IPS DF 6.9 (cell line): ENCODE results near the gene PERCC1.
"Not testable (repeated sequence)": the region's sequence is repeated elsewhere in the genome, so short reads cannot be mapped to it uniquely, and the experiment has no call there.

ENCODE experiments used
- DNase-seq: peaks from one replicate; pipeline ENCODE4 v3.0.0-alpha.2; 2013; ENCODE audit warnings: low read depth, low spot score
- H3K27ac ChIP-seq: one replicate; pipeline ENCODE4 v1.5.1; 2013; ENCODE audit warnings: low read length, control low read depth
- H3K27me3 ChIP-seq: 2 replicates; pipeline ENCODE4 v1.6.1; 2013; ENCODE audit warnings: mild to moderate bottlenecking, low read length; ENCODE audit not compliant: control insufficient read depth, insufficient read depth
- H3K36me3 ChIP-seq: 2 replicates; pipeline ENCODE4 v1.6.1; 2013; ENCODE audit warnings: low read length; ENCODE audit not compliant: control insufficient read depth, insufficient read depth
- H3K4me1 ChIP-seq: 2 replicates; pipeline ENCODE4 v1.6.1; 2013; ENCODE audit warnings: low read length; ENCODE audit not compliant: control insufficient read depth, insufficient read depth
- H3K4me3 ChIP-seq: 2 replicates; pipeline ENCODE4 v1.5.1; 2013; ENCODE audit warnings: mild to moderate bottlenecking, low read length
- H3K9me3 ChIP-seq: 2 replicates; pipeline ENCODE4 v1.6.1; 2013; ENCODE audit warnings: low read length, inconsistent platforms; ENCODE audit not compliant: control insufficient read depth, insufficient read depth
- WGBS: extraction: QIAGEN DNeasy Blood & Tissue Kit; methylation state at CpG from one replicate; pipeline ENCODE4 v1.1.7; 2013; ENCODE audit warnings: mixed read lengths, missing lambda C conversion rate; ENCODE audit not compliant: insufficient read length, insufficient coverage; 5-methylcytosine and 5-hydroxymethylcytosine counted together

The PERCC1 gene

GRCh38 chr16:1434644-1435592, 4.0 kb downstream of the PERCC1 start:
- no peaks in the 10 kb centered on the region; the same call in 1 of the 2 replicates for H3K36me3 ChIP-seq
- no CpG with 5 or more reads among the region's 40 CpGs for WGBS
- H3K4me1 ChIP-seq = peaks cover 2% of the 10 kb centered on the region; the same call in 1 of the 2 replicates
- no peak for DNase-seq
- H3K27me3 ChIP-seq = no peaks in the 10 kb centered on the region
- no peak overlapping the region for H3K27ac ChIP-seq
- H3K4me3 ChIP-seq = no peak overlapping the region
- H3K9me3 ChIP-seq = no peaks in the 10 kb centered on the region

GRCh38 chr16:1435921-1436697, 5.2 kb downstream of the PERCC1 start:
- Histone ChIP-seq H3K36me3 (no peaks in the 10 kb centered on the region; the same call in 1 of the 2 replicates), H3K4me1 (peaks cover 2% of the 10 kb centered on the region; the same call in 1 of the 2 replicates), H3K9me3 (no peaks in the 10 kb centered on the region), H3K4me3 (no peak overlapping the region), H3K27ac (no peak overlapping the region), H3K27me3 (no peaks in the 10 kb centered on the region)
- no CpG with 5 or more reads among the region's 32 CpGs for WGBS
- DNase-seq = no peak

GRCh38 chr16:1436731-1437355, 6.0 kb downstream of the PERCC1 start:
- H3K9me3 ChIP-seq = no peaks in the 10 kb centered on the region
- no peaks in the 10 kb centered on the region; the same call in 1 of the 2 replicates for H3K36me3 ChIP-seq
- H3K27ac ChIP-seq = no peak overlapping the region
- WGBS = no CpG with 5 or more reads among the region's 47 CpGs
- no peaks in the 10 kb centered on the region for H3K27me3 ChIP-seq
- no peak for DNase-seq
- H3K4me3 ChIP-seq = no peak overlapping the region
- H3K4me1 ChIP-seq = peaks cover 2% of the 10 kb centered on the region; the same call in 1 of the 2 replicates

- WGBS = no CpG with 5 or more reads among the region's 22 CpGs
- Histone ChIP-seq H3K9me3 (no peaks in the 10 kb centered on the region), H3K4me1 (peaks cover 2% of the 10 kb centered on the region; the same call in 1 of the 2 replicates), H3K4me3 (no peak overlapping the region), H3K36me3 (no peaks in the 10 kb centered on the region; the same call in 1 of the 2 replicates), H3K27ac (no peak overlapping the region), H3K27me3 (no peaks in the 10 kb centered on the region)
- DNase-seq = no peak
Measured at GRCh38 chr16:1437606-1438005, 6.7 kb downstream of the PERCC1 start.

GRCh38 chr16:1438229-1439057, 7.6 kb downstream of the PERCC1 start:
- Histone ChIP-seq H3K27ac (no peak overlapping the region), H3K9me3 (no peaks in the 10 kb centered on the region), H3K4me1 (peaks cover 2% of the 10 kb centered on the region; the same call in 1 of the 2 replicates), H3K4me3 (no peak overlapping the region), H3K27me3 (no peaks in the 10 kb centered on the region), H3K36me3 (no peaks in the 10 kb centered on the region; the same call in 1 of the 2 replicates)
- no peak for DNase-seq
- WGBS = no CpG with 5 or more reads among the region's 35 CpGs

- Histone ChIP-seq H3K27me3 (no peaks in the 10 kb centered on the region), H3K27ac (no peak overlapping the region), H3K36me3 (no peaks in the 10 kb centered on the region; the same call in 1 of the 2 replicates), H3K4me3 (no peak overlapping the region), H3K9me3 (no peaks in the 10 kb centered on the region), H3K4me1 (peaks cover 2% of the 10 kb centered on the region; the same call in 1 of the 2 replicates)
- no peak for DNase-seq
- WGBS = no CpG with 5 or more reads among the region's 27 CpGs
Measured at GRCh38 chr16:1439058-1439698, 8.3 kb downstream of the PERCC1 start.

GRCh38 chr16:1439699-1440074, 8.8 kb downstream of the PERCC1 start:
- not testable (repeated sequence) for H3K27ac ChIP-seq, H3K9me3 ChIP-seq, H3K27me3 ChIP-seq, DNase-seq, H3K36me3 ChIP-seq, H3K4me3 ChIP-seq, H3K4me1 ChIP-seq
- no CpG with 5 or more reads among the region's 4 CpGs for WGBS

GRCh38 chr16:1441391-1441829, 10.5 kb downstream of the PERCC1 start:
- H3K27ac ChIP-seq = no peak overlapping the region
- H3K36me3 ChIP-seq = peaks cover 8% of the 10 kb centered on the region
- H3K9me3 ChIP-seq = no peaks in the 10 kb centered on the region
- no peak overlapping the region for H3K4me3 ChIP-seq
- WGBS = no CpG with 5 or more reads among the region's 22 CpGs
- no peak for DNase-seq
- H3K27me3 ChIP-seq = no peaks in the 10 kb centered on the region
- peaks cover 2% of the 10 kb centered on the region; the same call in 1 of the 2 replicates for H3K4me1 ChIP-seq

- Histone ChIP-seq H3K4me1 (peaks cover 2% of the 10 kb centered on the region; the same call in 1 of the 2 replicates), H3K36me3 (peaks cover 17% of the 10 kb centered on the region), H3K27ac (no peak overlapping the region), H3K27me3 (no peaks in the 10 kb centered on the region), H3K9me3 (no peaks in the 10 kb centered on the region), H3K4me3 (no peak overlapping the region)
- no CpG with 5 or more reads among the region's 24 CpGs for WGBS
- DNase-seq = no peak
Measured at GRCh38 chr16:1442697-1443096, 11.8 kb downstream of the PERCC1 start.
